Keratinocyte (primary cell): ENCODE results near the gene CTNNA3. TPM values are rescaled to one million over a fixed set of nuclear protein-coding genes. Genes with fewer than 3 reads are reported as not detected.

Experiments
- DNase-seq: peaks from one replicate; pipeline ENCODE4 v3.0.0-alpha.2; 2011; ENCODE audit warnings: low read depth, missing footprints, low spot score
- FAIRE-seq: peaks from 2 replicates; lab custom pipeline; 2011; peaks lifted over from hg19 to GRCh38; lab: Jason Lieb, UNC
- H2AFZ ChIP-seq: 2 replicates; pipeline ENCODE4 v1.6.0; 2012; ENCODE audit warnings: low read length, control low read depth, inconsistent platforms; ENCODE audit not compliant: control insufficient read depth
- H3K27ac ChIP-seq: 2 replicates; pipeline ENCODE4 v1.5.1; 2011; ENCODE audit warnings: low read length; ENCODE audit not compliant: control insufficient read depth, insufficient read depth
- H3K27me3 ChIP-seq: 3 replicates; pipeline ENCODE4 v1.6.0; 2011; ENCODE audit warnings: low read length; ENCODE audit not compliant: control insufficient read depth, insufficient read depth; ENCODE audit errors: extremely low read depth
- H3K36me3 ChIP-seq, 2 experiments: 2 replicates in 1 of 2; 3 replicates in 1 of 2; pipeline ENCODE4 v1.5.1; 2011; ENCODE audit warnings: low read length in 2 of 2, mild to moderate bottlenecking in 1 of 2; ENCODE audit not compliant: control insufficient read depth in 2 of 2, insufficient read depth in 2 of 2; ENCODE audit errors: extremely low read depth in 1 of 2
- H3K4me1 ChIP-seq: 3 replicates; pipeline ENCODE4 v1.5.1; 2011; ENCODE audit warnings: low read length; ENCODE audit not compliant: control insufficient read depth, insufficient read depth; ENCODE audit errors: extremely low read depth
- H3K4me2 ChIP-seq: 3 replicates; pipeline ENCODE4 v1.6.0; 2011; ENCODE audit warnings: low read depth, low read length; ENCODE audit not compliant: control insufficient read depth, insufficient read depth; ENCODE audit errors: extremely low read depth
- H3K4me3 ChIP-seq, 3 experiments: fragments of 200-600 bp in 1 of 3; sonication (generic) in 1 of 3; 2 replicates in 2 of 3; 3 replicates in 1 of 3; pipeline ENCODE4 v1.5.1; 2011 to 2016; ENCODE audit warnings: low read length in 3 of 3, mild to moderate bottlenecking in 3 of 3, control low read depth in 2 of 3, inconsistent platforms in 1 of 3, low read depth in 1 of 3, mixed read lengths in 1 of 3, mixed run types in 1 of 3, moderate library complexity in 1 of 3; ENCODE audit not compliant: control insufficient read depth in 2 of 3, insufficient read depth in 2 of 3; ENCODE audit errors: extremely low read depth in 1 of 3
- H3K79me2 ChIP-seq: 2 replicates; pipeline ENCODE4 v1.6.0; 2012; ENCODE audit warnings: low read length; ENCODE audit not compliant: control insufficient read depth, insufficient read depth
- H3K9ac ChIP-seq: 3 replicates; pipeline ENCODE4 v1.6.0; 2011; ENCODE audit warnings: low read length; ENCODE audit not compliant: control insufficient read depth, insufficient read depth; ENCODE audit errors: extremely low read depth
- H3K9me1 ChIP-seq: 3 replicates; pipeline ENCODE4 v1.6.0; 2011; ENCODE audit warnings: low read length; ENCODE audit not compliant: control insufficient read depth, insufficient read depth; ENCODE audit errors: extremely low read depth
- H3K9me3 ChIP-seq: 2 replicates; pipeline ENCODE4 v1.5.1; 2012; ENCODE audit warnings: low read depth, low read length; ENCODE audit not compliant: control insufficient read depth
- H4K20me1 ChIP-seq: 3 replicates; pipeline ENCODE4 v1.6.0; 2011; ENCODE audit warnings: low read length; ENCODE audit not compliant: control insufficient read depth, insufficient read depth; ENCODE audit errors: extremely low read depth
- EZH2 ChIP-seq: IDR thresholded peaks from one replicate; pipeline ENCODE4 v1.6.1; 2012; ENCODE audit warnings: inconsistent platforms, mild to moderate bottlenecking, low read length, moderate library complexity
- dilution Hi-C: fragments of 300-500 bp; cut with MboI; formaldehyde crosslinking; loops from one replicate; pipeline ENCODE4 v1.7.0; 2020; ENCODE audit warnings: low sequenced_read_pairs; ENCODE audit not compliant: extremely low pct_ligation_motif_present
- polyA plus RNA-seq, 5 experiments: library from polyadenylated mRNA; depleted of rRNA in 3 of 5; stranded (reverse) in 3 of 5; stranded (forward) in 1 of 5; unstranded in 1 of 5; fragments of >200 nt; gene quantifications; 1 replicate in 1 of 5; 2 replicates in 3 of 5; 3 replicates in 1 of 5; pipeline versions ENCODE4 v1.2.1 to v1.2.3, GENCODE V29; 2011 to 2012; ENCODE audit warnings: missing spikeins in 2 of 5, low read depth in 1 of 5, low replicate concordance in 1 of 5
- TF ChIP-seq, protein P1 (sequence below), 3 experiments: IDR thresholded peaks in 1 of 3; conservative IDR thresholded peaks in 1 of 3; optimal IDR thresholded peaks in 1 of 3; 2 replicates in 2 of 3; 3 replicates in 1 of 3; pipeline versions ENCODE3 to v1.5.1; 2011; ENCODE audit warnings: low read length in 3 of 3, mild to moderate bottlenecking in 3 of 3, moderate library complexity in 2 of 3, control low read depth in 1 of 3, inconsistent platforms in 1 of 3; ENCODE audit not compliant: insufficient read depth in 2 of 3; ENCODE audit errors: extremely low read depth in 1 of 3

CTNNA3 gene
- polyA plus RNA-seq, 1 donor (not counting 4 experiments of a cell fraction or from before 2014, with no cell fraction given): 0.01 TPM

DNA sequence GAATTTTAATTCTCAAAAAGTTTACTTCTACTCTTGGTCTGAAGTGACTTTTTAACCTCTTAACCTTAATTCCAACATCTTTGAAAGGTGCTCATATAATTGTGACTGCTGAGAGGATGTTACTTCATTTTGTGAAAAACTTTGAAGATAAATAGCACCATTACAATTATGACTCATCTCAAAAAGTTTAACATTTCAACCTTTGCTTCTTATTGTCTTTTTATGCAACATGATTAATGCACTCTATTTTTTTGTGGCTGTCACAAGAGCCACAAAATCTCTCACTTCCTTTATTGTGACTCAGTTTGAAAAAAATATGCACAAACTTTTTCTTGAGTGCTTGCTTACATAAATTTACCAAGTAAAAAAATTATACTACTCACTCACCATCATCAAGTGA is 387.1 kb downstream of the CTNNA3 start:
- H3K4me1 ChIP-seq: no peaks in the 10 kb centered on the region
- no peaks in the 10 kb centered on the region for H3K9me1 ChIP-seq
- H3K9ac ChIP-seq: no peak overlapping the region
- H3K4me2 ChIP-seq: no peak overlapping the region
- no peak overlapping the region for H2AFZ ChIP-seq
- H3K27me3 ChIP-seq: no peaks in the 10 kb centered on the region
- TF ChIP-seq, protein P1, sequence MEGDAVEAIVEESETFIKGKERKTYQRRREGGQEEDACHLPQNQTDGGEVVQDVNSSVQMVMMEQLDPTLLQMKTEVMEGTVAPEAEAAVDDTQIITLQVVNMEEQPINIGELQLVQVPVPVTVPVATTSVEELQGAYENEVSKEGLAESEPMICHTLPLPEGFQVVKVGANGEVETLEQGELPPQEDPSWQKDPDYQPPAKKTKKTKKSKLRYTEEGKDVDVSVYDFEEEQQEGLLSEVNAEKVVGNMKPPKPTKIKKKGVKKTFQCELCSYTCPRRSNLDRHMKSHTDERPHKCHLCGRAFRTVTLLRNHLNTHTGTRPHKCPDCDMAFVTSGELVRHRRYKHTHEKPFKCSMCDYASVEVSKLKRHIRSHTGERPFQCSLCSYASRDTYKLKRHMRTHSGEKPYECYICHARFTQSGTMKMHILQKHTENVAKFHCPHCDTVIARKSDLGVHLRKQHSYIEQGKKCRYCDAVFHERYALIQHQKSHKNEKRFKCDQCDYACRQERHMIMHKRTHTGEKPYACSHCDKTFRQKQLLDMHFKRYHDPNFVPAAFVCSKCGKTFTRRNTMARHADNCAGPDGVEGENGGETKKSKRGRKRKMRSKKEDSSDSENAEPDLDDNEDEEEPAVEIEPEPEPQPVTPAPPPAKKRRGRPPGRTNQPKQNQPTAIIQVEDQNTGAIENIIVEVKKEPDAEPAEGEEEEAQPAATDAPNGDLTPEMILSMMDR (optimal IDR thresholded peaks at IDR 0.05 in 1 of 3, IDR thresholded peaks at IDR 0.05 in 1 of 3, conservative IDR thresholded peaks at IDR 0.05 in 1 of 3; ENCODE audit: extremely low read depth in 1 of 3, insufficient read depth in 2 of 3, low read length in 3 of 3): no peak
- no peak for TF ChIP-seq EZH2
- no peak overlapping the region for H3K27ac ChIP-seq
- H3K9me3 ChIP-seq: no peaks in the 10 kb centered on the region
- dilution Hi-C loops: no loop called here
- no peaks in the 10 kb centered on the region for H3K36me3 ChIP-seq
- no peak overlapping the region for H3K4me3 ChIP-seq
- H4K20me1 ChIP-seq: no peaks in the 10 kb centered on the region
- FAIRE-seq: no peak
- H3K79me2 ChIP-seq: no peaks in the 10 kb centered on the region
- no peak for DNase-seq

DNA sequence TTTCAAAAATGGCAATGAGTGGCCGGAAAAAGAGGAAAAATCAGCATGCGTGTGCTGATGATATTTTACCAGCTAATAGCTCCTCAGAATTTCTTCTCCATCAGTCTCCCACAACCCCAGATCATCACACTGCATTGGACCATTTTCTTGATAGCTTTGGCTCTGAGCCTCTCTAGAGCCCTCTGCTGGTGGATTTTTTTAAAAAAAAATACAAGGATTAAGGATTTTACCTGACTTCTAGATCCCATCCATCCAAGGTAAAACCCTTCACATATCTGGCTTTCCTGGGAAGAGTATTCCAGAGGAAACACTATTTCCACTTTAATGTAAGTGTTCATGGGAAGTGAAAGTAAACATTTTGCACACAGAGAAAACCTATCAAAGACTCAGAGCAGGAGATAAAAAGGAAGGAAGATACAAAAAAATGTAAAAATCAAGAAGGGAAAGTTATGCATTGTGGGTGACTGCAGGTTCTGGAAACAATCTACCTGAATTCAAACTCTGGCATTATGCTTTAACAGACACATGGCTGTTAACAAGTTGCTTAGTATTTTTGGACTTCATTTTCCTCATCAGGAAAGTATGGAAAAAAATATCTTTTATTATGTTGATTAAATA is 389.3 kb downstream of the CTNNA3 start:
- TF ChIP-seq EZH2: no peak
- TF ChIP-seq, protein P1 (optimal IDR thresholded peaks at IDR 0.05 in 1 of 3, IDR thresholded peaks at IDR 0.05 in 1 of 3, conservative IDR thresholded peaks at IDR 0.05 in 1 of 3; ENCODE audit: extremely low read depth in 1 of 3, insufficient read depth in 2 of 3, low read length in 3 of 3): peak; percentile 5 to 49 (median 28)
- no peaks in the 10 kb centered on the region for H3K27me3 ChIP-seq
- H3K9me3 ChIP-seq: no peaks in the 10 kb centered on the region
- H3K27ac ChIP-seq: no peak overlapping the region
- H3K4me2 ChIP-seq: no peak overlapping the region
- no peak overlapping the region for H3K9ac ChIP-seq
- no peaks in the 10 kb centered on the region for H3K79me2 ChIP-seq
- H3K9me1 ChIP-seq: no peaks in the 10 kb centered on the region
- no peaks in the 10 kb centered on the region for H3K36me3 ChIP-seq
- FAIRE-seq: no peak
- dilution Hi-C loops: no loop called here
- H2AFZ ChIP-seq: no peak overlapping the region
- DNase-seq: no peak
- H3K4me3 ChIP-seq: no peak overlapping the region
- H3K4me1 ChIP-seq: no peaks in the 10 kb centered on the region
- no peaks in the 10 kb centered on the region for H4K20me1 ChIP-seq
